Stimulated activated CD4-positive, alpha-beta T cell treated with anti-CD3 and anti-CD28 coated beads, Interleukin-2, amount 100 ng/mL, for 48 hours (primary cell): ENCODE results near the gene CRB2.

Experiments
- DNase-seq, 2 donors: peaks; one replicate each; pipeline ENCODE4 v3.0.0-alpha.2; 2020

CRB2 gene

DNA sequence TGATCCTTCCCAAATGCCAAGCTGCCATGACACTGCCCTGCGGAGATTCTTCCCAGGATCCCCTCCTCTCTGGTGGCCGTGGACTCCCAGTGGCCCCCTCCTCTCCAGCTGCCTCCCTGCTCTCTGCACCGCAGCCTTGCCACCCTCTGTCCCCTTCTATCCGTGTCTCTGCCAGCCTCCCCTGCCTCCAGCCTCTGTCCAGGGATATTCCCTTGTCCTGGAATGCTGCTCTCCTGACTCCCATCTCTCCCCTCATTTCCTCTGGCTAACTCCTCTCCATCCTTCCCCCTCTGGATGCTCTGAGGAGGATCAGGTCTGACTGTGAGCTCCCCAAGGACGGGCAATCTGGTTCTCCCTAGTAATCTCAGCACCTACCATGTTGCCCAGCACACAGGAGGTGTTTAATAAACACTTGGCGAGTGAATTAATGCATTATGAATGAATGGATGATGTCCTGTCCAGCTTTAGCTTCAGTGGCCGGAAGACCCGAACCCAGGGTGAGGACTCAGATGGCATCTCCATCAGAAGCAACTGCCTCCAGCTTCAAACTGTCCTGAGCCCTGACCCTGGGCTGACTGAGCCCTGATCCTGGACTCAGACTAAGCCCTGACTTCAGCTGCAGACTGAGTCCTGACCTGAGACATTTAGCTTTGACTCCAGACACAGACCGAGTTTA, 7.5 kb upstream of the CRB2 start:
- DNase-seq: no peak

DNA sequence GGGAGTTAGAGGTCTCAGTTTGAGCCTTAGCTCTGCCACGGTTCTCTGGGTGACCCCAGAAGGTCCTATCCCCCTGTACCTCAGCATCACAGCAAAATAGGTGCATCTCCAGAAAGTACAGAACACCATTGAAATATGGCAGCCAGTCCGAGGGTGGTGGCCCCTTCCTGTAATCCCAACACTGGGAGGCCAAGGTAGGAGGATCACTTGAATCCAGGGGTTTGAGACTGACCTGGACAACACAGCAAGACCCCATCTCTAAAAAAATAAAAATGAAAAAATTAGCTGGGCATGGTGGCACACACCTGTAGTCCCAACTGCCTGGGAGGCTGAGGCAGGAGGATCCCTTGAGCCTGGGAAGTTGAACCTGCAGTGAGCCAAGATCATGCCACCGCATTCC, 7.0 kb upstream of the CRB2 start:
- DNase-seq: no peak

DNA sequence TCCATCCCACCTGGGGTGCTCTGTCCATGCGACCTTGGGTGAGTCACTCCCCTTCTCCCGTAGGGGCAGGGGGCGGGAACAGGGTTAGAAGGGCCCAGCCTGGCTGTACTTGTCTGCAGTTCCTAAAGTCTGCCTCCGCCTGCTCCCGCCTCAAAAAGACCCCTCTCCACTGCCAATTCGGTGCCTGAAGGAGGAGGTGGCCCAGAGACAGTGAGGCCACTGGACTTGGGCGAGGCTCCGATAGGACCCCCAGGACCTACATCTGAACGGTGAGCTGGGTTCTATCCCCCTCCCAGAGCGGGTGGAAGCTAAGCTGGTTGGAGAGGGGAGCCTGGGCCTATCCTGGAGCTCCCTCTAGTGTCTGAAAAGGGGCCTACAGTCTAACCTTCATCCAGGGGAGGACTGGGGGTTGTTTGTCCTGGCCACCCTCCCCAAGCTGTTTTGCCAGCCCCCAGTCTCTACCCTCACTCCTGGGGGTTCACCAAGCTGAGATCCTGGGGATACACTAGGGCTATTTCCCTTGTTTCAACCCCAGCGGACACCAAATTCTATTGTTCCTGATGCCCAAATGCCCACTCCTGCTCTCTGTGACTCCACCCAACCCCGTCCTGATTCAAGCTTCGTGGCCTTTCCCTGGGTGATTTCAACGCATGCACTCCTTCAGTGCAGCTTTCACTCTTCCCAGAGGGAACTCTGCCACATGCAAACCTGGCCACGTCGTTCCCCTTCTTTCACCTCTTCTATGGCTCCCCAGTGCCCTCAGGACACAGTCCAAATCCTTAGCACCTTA, 6.1 kb upstream of the CRB2 start:
- DNase-seq: peak; percentile 77

DNA sequence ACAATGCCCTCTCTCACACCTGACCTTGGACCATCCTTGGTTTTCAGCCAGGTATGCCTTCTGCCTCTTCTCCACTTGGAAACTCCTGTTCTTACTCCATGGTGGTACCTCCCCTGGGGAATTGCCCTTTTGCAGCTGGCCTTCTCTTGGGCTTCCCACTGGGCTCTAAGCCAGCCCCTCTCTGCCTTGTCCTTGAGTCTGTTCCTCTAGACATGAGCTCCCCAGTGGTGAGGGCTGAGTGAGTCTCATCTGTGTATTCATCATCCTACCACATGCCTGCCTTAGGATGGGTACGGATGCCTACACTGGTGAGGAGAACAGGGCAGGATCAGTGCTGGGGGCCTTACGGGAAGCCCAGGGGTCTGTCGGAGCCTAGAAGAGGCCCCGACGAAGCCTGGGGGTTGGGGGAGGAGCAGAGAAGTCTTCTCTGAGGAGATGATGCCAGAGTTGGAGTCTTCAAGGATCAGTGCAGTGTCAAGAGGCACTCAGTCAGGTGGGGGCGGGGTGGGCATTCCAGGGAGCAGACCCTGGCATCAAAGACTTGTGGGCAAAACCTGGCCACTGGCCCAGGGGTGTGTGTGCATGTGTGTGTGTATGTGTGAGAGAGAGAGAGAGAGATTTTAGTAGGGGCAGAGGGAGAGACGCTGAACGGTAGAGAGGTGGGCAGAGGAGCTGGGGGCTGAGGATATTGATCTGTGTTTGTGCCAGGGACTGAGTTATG, 5.2 kb upstream of the CRB2 start:
- no peak for DNase-seq

DNA sequence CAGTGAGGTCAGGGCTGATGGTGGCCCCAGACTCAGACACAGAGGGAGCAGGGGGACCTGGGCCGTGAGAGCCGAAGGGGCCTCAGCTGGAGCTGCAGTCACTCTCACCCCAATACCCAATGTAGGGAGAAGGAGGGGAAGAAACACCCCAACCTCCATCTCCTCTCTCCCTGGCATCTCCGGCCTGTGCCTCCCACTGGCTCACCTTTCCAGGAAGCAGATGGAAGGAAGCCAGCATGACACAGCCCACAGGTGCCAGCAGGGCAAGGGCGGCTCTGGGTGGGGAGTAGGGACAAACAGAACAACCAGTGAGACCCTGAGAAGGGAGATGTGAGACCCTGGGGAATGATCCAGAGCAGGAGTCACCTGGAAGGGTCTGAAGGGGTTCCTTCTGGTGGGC, 3.0 kb upstream of the CRB2 start:
- DNase-seq: no peak

DNA sequence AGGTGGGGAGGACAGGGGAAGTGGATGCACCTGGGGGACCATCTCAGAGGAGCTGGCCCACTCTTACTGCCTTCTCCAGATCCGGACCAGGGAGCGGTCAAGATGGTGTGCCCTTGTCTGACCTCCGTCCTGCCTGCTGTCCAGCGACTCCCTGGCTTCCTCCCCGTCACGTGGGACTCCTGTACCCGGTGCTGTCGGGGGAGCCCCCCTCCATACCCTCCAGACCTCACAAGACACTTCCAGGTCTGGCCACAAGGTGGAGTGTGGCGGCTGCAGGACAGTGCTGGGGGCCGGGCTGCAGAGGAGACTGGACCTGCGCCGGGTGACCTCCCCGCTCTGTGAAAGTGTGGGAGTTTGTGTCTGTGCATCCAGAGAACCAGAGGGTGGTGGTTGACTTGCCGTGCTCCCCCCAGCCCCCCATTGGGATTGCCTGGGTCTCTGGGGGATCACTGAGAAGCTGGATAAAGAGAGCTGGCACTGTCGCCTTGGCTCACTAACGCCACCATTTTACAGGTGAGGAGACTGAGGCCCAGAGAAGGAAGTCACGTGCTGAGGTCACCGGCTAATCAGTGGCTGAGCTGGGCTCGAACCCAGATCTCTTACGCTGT, 1.9 kb upstream of the CRB2 start:
- peak; percentile 64 to 70 for DNase-seq

DNA sequence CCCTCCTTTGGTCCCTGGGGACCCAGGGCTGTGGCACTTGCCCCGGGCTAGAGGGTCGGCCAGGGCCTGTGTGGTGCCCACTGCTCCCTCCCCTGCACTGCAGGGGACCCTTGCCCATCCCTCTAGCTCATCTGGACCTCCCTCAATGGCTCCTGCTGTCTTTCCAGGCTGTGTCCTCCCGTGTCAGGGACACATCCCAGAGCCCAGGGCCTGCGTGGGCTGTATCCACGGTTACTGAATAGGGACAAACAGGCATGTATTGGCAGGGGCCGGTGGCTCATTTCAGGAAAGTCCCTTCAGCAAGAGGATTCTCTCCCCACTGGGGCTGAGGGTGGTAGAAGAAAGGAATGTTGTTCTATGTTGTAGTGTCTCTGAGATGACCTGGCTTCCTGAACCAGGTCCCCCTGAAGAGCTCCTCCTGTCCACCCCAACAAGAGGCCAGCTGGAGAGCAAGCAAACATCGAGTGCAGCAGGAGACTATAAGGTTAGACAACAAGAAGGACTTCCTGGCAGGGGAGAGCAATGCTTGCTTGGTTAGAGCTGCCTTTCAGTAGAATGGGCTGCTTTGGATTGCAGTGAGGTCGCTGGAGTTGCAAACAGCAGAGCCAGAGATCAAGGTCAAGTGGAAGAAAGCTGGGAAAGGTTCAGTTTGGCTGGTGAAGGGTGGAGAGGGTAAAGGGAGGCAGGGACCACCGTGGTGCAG, 1.0 kb upstream of the CRB2 start:
- DNase-seq: no peak

DNA sequence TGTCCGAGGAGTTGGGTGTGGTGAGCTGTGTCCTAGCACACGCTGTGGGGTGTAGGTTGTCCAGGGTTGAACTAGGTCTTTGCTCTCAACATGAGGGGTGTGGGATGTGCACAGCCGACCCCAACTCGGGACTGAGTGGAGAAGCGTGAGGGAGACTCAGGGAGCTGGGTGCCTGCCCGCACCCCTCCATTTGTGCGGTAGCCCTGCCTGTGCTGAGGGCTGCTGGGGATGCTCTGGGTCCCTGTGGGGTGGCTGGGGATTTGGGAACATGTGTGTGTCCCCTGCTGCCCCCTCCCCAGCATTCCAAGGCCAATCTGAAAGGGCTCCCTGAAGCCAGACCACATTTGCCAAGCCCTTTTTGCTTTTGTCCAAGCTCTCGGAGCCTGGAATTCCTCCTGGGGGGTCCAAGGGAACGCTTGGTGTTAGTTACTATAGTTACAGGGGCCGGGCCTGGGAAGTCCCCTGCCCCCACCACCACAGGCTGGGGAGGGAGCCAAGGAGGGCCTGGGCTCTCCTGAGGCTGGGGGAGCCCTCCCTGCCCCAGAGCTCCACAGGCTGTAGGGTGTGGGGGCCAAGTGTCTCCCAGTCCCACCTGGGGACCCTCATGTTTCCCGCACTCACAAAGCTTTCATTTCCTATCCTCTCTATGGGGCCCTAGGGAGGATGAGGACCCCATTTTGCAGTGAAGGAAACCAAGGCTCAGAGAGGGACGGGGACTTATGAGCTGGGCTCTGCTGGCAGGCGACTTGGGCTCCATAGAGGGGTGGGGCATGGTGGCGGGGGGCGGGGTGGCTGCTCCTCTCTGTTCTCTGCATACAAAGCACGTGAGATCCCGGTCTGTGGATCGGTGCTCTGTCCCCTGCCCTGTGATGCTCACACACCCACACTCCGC, 1.1 kb downstream of the CRB2 start:
- DNase-seq: no peak

DNA sequence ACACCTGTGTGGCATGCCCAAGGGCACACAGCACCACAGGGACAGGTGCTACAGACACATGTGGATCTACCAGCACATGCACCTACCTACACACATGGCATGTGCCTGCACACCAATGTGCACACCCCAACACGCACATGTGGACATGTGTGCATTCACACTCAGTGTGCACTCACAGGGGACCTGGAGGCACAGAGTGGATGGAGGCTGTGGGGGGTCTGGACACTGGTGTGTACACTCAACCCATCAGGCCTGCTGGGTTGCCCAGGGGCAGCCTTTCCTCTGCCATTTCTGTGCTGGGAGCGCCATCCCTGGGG, 1.7 kb downstream of the CRB2 start:
- DNase-seq: no peak

DNA sequence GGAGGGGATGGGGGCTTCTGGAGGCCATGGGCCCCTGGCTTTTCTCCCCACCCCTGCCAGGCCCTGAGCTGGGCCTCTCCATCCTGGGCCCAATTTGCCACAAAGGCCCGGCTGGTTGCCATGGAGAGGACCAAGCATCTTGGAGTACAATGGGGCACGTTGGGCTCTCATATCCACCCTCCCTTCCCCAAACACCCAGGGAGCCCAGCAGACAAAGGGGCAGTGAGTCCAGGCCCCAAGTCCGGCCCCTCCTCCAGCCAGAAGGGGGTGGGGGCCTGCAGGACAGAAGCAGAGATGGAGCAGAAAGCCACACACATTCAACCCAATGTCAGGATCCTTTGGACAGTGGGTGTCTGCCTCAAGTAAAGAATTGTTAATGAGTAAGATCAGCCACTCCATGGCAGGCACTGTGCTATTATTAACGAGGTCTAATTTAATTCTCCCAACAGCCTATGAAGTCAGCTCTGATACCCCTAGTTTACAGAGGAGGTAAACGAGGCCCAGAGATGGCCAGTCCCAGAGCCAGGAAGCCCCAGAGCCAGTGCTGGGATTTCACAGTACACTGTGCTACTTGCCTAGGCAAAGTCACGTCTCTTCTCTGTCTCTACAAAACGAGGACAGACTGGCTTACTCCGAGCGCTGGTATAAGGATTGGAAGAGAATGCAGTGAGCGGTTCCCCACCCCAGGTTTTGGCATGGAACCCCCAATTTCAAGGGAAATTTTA, 2.3 kb downstream of the CRB2 start:
- DNase-seq: no peak

DNA sequence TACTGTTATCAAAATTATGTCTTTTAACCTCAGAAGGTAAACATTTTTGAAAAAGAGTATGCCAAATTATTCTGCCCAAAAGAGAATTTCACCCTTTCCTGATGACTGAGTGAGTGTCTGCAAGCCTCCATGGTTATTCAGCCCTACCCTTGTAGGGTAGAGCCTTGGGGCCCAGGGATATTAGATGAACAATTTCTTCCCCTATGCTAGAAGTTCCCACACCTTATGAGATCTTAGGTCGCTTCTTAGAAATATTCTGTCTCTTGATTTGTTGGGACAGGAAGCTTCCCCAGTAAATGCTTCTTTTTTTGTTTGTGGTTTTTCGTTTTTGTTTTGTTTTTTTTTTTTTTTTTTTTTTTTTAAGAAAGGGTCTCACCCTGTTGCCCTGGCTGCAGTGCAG, 3.1 kb downstream of the CRB2 start:
- DNase-seq: no peak

DNA sequence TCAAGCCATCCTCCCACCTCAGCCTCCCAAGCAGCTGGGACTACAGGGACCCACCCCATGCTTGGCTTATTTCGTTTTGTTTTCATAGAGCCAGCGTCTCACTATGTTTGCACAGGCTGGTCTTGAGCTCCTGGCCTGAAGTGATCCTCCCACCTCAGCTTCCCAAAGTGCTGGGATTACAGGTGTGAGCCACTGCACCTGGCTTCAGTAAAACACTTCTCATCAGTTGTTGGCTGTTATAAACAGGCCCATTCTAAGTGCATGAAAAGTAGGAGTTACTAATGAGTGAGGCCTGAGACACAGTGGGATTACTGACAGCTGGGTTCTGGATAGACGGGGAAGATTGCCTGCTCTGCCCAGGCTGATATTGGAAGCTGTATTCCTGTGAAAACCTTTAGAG, 3.5 kb downstream of the CRB2 start:
- DNase-seq: no peak

DNA sequence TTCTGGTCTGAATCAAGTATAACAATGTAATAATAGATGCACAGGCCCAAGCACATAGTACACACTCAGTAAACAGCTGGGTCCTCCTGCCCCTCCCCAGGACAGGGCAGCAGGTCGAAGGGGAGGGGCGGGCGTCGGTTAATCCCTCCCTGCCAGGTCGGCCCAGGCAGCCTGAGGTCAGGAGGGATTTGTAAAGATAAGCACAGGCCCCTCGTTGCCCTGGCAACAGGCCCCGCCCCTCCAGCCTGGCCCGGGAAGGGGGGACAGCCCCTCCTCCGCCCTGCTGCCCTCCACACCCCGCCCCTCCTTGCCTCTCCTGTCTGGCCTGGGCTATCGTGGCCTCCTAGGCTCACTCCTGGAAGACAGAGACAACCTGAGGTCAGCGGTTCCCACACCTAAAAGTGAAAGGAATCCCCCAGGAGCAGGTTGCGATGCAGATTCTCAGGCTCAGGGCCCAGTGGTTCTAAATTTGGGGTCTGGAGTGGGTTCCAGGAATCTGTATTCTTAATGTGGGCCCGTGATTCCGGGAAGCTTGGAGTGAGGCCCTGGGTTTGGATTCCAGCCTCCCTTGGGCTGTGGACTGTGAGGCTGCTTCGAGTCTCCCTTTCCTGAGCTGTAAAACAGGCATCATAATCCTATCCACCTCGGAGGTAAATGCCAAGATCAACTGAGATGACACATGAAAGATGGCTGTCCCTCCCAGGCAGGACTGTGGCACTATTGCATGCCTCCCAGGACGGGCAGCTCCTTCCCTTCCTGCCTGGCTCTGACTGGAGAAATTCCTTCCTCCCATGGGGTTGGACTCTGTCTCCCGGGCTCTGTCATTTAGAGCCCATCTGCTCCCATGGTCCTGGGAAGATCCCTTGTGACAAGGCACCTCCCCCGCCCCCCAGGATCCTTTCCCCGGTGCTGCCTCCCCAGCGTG, 4.4 kb downstream of the CRB2 start:
- DNase-seq: no peak

DNA sequence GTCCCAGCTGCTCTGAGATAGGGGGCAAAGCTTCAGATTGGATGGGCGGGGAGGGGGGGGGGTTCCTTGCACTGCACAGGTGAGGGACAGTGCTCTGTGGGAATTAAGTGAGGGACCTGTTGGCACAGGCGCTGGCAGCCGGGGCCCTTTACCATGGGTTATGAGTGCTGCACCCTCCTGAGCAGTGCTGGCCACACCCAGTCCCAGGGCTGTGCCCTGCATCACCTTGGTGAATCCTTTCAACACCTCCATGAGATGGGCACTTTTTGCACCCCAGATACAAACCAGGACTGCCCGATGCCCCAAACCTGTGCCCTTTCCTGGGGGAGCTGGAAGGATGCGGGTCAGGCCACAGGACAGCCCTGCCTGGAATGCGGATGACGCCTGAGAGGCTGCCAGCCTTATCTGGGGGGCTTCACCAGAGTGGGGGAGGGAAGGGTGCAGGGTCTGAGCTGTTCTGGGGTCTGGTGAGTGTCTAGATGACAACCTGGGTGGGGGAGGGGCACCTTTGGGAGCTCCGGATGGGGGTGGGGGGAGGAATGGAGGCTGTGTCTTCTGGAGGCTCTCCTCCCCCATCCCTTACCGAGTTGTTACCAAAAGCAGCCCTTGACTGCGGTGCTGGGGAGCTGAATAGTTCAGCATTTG, 5.2 kb downstream of the CRB2 start:
- no peak for DNase-seq

DNA sequence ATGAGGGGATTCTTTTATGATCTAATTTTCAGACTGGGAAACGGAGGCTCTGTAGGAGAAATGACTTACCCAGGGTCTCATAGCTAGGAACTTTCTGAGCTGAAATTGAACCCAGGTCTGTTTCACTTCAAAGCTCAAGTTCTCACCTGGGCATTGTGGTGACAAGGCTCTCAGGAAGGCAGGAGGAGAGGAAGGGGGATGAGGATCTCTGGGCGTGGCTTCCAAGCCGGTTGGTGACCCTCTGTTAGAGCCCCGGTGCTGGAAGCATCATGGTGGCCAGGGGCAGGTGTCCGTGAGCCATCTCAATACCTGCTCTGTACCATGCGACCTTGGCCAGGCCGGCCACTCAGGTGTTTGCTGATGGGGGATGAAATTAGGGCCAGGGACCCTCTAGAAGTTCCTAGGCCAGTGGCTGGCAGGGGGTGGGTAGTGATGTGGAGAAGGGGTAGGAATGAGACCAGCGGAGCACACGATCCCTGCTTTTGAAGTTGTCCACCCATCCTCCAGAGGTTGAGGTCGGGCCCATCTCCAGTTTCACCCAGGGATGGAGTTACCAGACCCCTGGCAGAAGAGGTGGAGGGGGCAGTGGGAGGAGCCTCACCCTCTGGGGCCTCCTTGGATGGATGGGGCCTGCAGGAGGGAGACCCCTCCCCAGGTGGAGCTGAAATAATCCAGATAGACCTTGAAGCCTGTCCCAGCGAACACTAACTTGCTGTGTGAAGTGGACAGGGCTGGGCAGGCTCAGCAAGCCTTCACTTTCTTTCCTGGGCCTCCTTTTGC, 5.9 kb downstream of the CRB2 start:
- no peak for DNase-seq

DNA sequence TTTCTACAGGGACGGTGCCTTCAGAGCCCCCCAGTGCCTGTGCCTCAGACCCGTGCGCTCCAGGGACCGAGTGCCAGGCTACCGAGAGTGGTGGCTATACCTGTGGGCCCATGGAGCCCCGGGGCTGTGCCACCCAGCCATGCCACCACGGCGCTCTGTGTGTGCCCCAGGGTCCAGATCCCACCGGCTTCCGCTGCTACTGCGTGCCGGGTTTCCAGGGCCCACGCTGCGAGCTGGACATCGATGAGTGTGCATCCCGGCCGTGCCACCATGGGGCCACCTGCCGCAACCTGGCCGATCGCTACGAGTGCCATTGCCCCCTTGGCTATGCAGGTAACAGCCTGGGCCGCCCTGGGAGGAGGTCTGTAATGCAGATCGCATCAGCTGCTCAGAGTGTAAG, 6.9 kb downstream of the CRB2 start:
- DNase-seq: no peak

DNA sequence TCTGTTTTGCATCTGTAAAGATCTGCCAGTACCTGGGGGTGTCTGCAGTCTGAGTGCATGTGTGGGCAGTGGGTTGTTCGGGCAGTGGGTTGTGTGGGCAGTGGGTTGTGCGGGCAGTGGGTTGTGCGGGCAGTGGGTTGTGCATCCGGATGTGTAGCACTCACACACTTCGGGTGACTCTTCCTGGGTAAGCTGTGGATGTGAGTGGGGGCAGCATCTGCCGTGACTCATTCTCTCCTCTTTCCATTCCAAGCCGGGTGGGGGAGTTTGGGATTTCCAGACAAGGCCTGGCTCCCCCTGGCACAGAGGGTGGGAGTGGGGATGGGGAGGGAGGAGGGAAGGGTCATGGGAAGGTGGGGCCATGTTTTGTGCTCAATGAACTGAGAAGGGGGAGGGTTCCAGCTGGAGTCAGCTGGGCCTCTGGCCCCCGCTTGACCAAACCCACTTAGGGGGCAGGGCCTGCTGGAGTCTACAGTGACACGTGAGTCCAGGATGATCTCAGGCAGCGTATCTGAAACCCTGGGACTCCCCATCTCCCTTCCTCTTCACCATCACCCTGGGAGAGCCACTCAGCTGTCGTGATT, 8.3 kb downstream of the CRB2 start:
- DNase-seq: no peak

DNA sequence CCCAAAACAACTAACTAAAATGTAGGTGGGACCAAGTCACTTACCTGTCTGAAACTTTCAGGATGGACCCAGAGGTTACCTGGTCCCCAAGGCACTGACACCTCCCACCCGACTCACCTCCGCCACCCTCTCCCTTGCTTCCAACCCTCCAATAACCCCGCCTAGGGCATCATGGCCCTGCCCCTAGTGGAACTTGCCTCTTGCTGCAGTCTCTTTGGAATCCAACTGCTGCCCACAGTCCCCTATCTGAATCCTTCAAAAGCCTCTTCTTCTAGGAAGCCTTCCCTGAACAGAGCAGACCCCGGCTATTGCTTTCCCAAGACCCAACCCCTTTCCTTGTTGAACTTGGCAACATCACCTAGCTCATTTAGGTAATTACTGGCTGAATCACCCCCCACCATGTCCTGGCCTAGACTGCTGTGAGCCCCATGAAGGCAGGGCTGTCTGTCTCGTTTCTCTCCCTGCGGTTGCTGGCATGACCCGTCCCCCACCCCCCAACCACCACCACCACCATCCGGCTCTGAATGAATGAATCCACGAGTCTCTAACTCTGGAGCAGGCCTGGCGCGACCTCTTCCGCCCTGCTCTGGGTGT, 9.4 kb downstream of the CRB2 start:
- DNase-seq: no peak
